GDM1 (cell line): ENCODE measurements around the gene PPM1A.
"Not testable (repeated sequence)": the region's sequence is repeated elsewhere in the genome, so short reads cannot be mapped to it uniquely, and the experiment has no call there.

Experiments
- DNase-seq: peaks from one replicate; lab custom pipeline; 2025; lab: John Stamatoyannopoulos, UW

PPM1A gene

DNA sequence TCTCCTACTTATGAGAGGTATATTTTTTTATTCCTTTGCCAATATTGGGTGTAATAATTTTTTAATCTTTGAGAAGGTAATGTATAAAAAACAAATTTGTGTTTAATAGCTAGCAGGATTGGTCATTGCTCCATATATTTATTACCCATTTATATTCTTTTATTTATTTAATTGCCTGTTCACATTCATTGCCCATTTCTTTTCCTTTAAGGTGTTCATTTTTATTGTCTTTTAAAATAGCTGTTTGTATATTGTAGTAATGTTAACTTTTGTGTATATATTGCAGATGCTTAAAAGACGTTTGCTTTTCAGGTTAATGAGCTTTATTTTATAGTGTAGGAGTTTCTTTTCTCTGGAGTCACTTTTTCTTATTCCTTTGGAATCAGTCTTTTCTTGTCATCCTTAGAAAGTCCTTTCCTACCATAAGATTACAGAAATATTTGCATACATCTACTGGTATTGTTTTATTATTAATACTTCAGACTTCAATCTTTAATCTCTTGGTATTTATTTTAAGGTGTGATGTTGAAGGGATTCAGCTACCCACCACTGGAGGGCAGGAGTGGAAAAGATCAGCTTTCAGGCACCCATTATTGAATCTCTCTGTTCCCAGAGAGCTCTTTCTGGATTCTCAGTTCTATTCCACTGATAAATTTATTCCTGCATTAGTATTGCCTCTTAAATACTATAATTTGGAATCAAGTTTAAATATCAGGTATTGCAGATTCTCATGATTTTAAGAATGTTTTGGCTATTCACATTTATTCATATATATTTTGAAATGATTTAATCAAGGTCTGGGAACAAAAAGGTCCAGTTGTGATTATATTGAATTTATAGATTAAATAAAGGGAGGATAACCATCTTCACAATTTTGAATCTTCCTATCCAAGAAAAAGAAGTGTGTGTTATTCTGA is 17.3 kb downstream of the PPM1A start:
- DNase-seq, result no peak

DNA sequence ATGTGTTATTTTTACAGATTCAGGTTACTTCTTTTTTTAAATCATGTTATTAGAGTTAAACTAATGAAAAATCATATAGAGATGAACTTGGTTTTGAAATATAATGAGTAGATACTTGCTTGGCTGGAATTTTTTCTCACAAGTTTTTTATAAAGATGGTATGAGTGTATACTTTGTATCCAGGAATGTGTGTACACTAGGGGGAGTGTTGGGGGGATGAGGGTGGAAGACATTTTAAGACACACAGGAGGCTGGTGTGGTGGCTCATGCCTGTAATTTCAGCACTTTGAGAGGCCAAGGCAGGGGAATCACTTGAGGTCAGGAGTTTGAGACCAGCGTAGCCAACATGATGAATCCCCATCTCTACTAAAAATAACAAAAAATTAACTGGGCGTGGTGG is 23.2 kb downstream of the PPM1A start:
- DNase-seq, result no peak

DNA sequence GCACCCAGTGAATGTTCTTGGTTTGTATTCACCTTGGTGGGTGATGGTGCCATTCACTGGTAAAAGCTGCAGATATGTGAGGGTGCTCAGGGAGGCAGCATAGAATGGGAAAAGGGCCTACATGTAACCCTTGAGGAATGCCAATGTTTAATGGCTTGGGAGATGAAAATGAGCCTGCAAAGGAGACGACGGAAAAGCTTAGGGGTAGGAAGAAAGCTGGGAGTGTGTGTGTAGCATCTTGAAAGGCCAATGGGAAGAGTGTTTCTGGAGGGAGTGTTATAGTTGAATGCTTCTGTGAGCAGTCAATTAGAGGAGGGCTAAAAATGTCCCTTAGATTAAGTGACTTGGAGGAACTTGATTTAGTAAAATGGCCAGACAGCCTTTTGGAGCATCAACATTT is 24.9 kb downstream of the PPM1A start:
- no peak for DNase-seq

DNA sequence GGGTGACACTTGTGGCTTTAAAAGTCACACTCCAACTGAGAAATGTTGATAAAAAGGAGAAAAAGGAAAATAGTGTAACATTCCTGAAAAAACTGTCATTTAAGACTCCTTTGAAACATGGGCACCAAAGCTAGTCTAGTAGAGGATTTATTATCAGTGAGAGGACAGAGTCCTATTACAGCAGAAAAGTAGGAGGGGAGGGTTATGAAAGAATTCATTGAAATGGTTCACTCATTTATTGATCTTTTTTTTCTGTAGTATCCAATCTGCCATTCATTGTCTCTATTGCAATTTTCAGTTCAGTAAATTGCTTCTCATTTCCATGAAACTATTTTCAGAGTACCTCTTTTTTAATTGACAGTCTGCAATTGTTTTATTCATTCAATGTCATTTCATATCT is 25.4 kb downstream of the PPM1A start:
- DNase-seq, result no peak

DNA sequence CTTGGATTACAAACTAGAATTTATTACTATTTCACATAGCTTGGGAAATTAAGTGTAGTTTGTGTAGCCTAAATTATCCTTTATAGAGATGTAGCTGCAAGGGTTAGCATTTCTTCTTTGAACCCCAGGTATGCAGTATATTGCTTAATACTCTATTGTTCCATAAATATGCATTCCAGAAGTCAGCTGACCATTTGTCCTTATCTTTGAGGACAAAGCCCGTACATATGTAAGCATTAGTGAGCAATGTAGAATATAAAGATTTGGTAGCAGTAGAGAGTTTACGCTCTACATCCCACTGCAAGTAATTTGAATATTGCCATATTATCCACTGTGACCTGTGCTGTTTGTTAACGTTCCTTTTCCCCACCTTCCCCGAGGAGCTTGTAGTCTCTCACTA is 26.9 kb downstream of the PPM1A start:
- no peak for DNase-seq

DNA sequence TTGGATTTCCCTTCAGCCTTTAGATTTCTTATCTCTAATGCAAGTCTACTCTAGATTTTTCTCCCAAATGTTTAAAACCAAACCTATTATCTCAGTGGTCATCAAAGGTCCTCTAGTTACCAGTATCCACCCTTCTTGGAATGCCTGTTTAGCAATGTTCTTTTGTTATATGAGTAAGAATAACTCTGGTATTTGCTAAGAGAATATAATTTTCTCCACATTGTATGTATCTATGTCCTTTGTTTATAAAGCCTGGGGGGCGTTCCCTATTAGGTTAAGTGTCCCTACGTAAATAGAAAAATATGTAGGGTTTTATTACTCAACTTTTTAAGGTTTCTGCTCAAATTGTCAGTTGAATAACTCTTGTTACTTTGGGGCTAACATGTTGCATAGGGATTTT is 27.3 kb downstream of the PPM1A start:
- DNase-seq, result no peak

DNA sequence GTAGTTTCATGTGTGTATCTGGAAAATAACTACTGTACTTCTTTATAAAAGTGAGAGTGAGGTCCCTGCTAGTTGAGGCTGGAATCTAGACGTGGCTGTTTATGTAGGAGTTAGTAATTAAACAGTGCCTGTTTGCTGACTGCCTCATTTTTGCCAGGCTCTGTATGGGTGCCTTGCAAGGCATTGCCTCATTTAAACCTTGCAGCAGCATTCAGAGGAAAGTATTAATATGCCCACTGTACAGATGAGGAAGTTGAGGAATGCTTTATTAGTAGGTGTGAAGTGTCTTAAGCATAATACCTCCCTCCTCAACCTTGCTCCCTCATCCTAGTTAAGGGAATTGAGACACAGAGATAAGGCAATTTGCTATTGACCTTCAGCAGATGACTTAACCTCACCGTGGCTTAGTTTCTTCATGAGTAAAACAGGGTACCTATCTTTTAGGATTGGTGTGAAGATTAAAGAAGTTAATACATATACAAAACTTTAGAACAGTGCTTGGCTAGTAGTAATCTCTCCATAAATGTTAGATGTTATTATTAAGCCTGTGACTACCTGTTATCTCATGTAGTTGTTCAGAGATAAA is 28.7 kb downstream of the PPM1A start:
- no peak for DNase-seq

DNA sequence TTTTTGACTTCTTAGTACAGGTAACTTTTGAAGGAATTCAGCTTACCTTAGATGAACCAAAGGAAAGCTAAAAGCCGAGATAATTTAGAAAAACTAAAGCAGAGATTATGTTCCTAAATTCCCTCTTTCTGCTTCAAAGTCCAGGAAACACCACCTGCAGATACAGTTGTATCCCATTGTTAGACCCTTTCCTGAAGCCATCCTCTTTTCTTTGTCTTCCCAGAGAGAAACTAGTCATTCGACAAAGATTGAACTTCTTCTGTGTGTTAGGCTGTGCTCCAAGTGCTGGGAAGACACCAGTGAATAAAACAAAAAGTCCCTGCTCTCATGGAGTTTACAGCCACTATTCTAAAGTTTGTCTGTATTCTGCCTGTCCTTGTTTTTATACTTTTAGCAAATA is 29.3 kb downstream of the PPM1A start:
- DNase-seq, result no peak

DNA sequence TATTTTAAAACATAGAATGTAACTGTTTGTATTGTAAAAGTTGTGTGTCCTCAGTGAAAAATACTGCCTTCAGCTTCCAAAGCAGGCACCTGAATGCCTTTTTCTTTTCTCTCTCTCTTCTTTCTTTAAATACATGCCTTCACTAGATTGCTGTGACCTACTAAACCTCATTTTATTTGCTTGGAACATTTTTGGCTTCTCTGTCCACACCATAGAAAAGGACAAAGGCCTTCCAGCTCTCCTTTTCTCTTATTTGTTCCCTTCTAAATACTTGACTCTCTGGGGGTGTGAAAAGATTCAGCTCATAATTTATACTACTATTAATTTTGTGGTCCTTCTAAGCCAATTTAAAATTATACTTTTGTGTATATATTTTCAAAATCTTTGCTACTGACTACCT is 38.4 kb downstream of the PPM1A start:
- no peak for DNase-seq

DNA sequence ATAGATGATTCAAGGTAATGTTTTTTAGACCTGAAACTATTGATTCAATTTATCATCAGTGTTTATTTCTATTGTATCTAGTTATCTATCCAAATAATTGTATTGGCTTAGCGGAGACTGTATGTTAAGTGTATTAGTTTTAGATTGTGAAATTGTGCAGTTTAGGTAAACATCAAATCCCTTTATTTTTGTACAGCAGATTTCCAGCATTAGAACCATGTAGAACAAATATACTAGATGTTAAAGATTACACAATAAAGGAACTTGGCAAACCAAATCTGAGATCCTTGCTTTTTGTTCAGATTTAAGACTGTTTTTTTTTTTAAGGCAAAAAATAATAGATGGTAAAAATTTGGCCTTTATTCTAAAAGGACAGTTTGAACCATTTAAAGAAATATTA is 39.3 kb downstream of the PPM1A start:
- no peak for DNase-seq

DNA sequence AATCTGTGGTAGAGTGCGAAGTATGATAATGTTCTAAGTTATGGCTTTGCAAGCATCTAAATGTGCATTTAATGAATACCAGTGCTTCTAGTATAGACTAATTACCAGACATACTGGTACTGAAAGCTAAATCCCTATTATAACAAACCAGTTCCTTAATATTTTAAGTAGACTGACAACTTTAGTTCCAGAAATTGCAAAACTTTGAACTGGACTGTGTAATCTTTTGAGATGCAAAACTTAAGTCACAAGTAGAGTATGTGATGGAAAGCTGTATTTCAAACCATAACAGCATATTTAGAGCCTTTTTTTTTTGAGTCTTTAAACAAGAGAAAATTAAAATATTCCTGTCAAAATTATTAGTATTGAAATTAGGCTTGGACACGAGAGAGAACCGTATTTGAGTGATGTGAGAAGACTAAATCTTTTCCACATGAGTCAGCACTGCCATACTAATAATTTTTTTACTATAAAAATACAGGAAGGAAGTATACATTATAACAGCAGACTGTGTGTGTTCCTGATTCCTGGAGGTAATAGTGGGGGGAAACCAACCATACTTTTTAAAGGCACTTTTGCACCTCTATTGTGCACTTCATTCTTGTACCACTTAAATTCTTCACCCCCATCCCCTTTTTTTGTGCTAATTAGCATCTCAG is 45.5 kb downstream of the PPM1A start:
- no peak for DNase-seq

DNA sequence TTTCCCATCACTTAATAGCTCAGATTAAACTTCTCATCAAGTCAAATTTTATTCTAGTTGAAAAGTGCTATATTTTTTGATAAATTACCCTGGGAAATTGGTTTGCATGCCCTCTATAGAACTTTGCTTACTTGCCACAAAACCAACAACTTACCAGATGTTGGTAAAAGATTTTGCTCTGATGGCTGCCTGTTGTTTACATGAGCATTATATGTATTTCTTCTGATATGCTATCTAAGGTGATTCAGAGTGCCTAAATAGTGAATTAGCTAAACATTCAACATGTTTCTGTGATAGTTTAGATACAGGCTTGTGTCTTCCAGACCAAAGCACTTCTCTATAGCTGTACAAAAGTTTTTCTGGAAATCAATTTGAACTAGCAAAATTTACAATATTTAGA is 51.0 kb downstream of the PPM1A start:
- no peak for DNase-seq

DNA sequence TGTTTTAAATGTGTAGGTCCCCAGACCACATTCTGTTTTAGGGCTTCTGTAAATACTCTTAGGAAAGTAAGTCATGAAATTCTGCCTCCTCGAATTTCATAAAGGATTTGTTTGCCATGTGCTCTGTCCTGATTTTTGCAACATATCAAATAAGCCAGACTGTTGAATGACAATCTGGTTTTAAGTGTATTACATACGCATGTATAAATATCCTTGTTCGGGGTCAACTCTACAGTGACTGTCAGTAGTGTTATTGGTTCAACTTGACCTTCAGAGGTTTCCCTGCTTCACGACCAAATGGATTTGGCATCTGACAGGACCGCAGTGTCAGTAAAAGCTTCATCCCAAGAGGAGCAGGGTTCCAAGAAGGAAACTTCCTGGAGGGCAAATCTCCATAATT is 52.7 kb downstream of the PPM1A start:
- DNase-seq, result no peak

DNA sequence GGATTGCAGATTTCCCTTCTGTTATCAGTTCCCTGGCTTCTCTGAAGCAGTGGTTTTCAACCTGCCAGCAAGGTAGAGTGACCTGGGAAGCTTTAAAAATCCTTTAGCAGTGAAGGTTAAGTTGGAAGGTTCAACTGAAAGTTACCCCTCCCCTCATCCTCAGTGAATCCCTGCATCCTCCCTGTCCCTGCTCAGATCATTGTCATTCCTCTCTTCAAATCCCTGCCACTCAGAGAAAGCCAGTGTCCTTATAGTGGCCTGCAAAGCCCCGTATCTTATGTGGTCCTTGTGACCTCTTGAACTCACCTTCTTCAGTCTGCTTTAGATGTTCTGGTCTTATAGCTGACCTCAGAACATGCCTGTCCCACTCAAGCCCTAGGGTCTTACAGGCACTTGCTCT is 53.6 kb downstream of the PPM1A start:
- DNase-seq, result no peak

DNA sequence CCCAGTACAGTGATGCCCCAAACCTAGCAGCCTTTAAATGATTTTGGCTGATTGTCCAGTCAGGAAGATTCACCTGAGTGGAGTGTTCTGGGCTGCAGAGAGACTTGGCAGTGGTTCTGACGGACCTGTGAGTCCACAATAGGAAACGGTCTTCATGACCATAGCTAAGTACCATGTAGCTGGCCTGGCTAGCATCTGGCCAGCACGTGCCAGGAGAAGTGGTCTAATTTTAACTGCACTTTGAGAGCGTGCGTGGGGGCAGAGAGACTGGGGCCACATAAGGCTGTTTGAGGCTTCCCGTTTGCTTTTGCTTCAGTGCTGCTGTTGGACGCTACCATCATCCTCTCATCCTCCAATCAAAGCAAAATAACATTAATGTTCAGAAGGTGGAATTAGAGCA is 54.7 kb downstream of the PPM1A start:
- DNase-seq, result no peak

DNA sequence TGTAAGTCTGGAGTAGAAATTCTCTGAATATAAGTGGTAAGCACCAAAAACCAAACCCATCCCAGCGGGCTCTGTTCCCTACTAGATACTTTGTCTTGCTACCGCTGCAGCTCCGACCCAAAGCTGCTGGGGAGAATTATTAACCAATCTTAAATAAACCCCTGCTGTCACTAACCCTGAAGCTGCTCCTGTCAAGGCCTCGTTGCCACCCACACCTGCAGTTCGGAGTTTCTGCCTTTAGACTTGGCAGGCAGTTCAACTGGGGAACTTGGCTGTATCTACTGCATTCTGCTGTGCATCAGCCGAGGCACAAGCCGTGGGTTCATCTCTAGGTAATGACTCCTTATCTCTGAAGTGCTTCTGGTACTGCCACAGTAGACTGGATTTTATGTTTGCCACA is 55.5 kb downstream of the PPM1A start:
- DNase-seq, result no peak

DNA sequence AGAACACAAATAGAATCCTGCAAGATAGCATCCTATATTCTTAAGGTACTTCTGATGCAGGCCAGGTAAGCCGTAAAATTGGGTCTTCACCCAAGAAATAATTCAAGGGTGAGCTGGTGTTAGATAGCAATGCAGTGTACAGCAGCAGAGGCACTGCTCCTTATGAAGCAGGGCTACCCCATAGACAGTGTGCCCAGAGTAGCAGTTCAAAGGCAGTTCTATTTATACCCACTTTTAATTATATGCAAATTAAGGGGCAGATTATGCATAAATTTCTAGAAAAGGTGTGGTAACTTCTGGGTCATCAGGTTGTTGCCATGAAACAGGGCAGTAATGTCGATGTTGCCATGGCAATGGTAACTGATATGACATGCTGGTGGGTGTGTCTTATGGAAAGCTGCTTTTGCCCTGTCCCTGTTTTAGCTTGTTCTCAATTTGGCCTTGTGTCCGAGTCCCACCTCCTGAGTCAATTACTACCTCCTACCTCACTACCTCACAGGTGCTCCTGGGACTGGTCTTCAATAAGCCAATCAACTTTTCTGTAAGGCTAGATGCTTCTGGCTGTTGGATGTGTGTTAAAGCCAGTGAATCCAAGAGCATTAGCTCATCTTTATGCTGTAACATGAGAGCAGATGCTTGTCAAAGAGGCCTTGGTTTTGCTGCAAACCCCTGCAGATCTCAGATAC is 61.0 kb downstream of the PPM1A start:
- DNase-seq, result no peak

DNA sequence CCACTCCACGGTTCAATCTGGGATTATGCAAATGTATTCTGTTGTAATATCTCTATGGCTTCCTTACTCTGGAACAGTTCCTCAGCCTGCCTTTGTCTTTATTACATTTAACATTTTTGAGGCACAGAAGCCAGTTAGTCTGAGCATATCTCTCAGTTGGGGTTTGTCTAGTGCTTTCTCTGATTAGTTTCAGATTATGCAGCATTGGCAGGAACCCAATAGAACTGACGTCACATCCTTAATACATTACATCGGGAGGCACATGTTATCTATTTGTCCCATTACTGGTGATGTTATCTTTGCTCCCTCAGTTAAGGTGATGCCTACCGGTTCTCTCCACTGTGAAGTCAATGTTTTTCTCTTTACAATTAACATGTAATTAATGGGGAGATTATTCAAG is 62.4 kb downstream of the PPM1A start:
- no peak for DNase-seq

DNA sequence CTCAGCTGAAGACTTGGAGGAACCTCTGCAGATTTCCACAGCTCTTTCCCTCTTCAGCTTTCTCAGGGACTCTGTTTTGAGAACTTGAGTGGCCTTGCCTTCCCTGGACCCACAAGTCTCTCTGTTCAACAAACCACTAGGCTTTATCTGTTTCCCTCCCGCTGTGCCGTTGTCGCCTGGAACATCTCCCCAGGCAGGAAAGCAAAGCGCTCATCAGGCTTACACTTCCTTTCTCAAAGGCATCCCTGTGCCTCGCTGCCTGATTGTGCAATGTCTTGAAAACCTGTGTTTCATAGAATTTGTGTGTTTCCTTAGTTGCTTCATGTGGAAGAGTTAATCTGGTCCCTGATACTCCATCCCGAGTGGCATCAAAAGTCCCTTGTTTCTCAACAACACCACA is 64.1 kb downstream of the PPM1A start:
- DNase-seq, result no peak

DNA sequence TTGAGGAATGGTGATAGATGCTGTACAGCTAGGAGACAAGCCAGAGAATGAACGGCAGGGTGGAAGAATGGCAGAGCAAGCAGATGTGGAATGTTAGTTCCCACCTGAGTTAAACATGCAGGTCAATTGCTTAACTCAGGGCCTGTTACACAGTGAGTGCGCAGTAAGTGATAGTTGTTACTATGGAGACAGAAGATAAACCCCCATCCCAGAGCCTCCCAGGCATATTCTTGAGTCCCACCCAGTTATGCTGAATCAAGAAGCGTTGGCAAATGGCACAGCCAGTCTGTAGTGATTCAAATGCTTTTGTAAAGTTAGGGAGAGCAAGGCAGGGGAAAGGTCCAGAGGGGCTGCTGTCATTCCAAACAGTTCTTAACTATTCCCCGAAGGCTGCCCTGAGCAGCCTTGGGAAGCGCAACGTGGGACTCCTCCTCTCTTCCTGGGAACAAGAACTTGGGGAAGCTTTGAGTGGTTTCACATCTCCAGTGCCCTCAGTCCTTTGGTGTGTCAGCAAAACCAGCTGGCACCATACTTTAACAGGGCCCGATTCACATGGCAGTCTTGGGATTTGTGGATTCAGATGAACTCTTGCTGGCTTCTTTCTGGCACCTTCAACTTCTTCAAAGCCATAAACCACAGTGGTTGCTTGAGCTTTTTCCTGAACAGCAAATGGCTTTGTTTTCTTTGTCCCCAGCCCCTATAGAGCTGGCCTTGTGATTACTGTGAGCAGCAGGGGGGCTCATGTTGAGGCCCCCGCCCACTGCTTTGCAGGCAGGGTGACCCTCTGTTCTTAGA is 66.4 kb downstream of the PPM1A start:
- DNase-seq, result no peak

DNA sequence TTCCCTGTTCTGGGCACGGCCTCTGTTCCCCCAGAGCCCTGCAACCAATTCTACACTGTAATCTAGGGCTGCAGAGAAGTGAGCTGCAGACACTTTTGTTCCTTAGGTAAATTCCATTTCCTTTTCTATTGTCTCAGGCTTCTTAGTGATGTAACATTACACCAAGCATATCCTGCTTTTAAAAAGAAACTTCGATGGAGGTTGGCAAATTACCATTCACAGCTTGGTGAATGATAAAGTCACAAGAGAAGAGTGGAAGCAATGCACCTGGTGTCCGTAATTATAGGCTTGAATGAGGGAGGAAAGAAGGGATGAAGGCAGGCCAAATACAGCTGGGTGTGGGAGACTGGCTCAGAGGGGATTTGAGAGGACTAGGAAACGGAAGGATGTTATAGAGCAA is 68.6 kb downstream of the PPM1A start:
- no peak for DNase-seq

DNA sequence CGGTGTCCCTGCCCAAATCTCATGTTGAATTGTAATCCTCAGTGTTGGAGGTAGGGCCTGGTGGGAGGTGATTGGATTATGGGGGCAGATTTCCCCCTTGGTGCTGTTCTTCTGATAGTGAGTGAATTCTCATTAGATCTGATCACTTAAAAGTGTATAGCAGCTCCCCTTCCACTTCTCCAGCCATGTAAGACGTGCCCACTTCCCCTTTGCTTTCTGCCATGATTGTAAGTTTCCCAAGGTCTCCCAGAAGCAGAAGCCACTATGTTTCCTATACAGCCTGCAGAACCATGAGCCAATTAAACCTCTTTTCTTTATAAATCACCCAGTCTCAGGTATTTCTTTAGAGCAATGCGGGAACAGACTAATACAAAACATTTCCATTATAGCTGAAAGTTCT is 71.8 kb downstream of the PPM1A start:
- DNase-seq, result not testable (repeated sequence)
